Spinal cord (tissue), 10 donors: ENCODE measurements around the gene UBFD1. TPM values are rescaled to one million over a fixed set of nuclear protein-coding genes. Genes with fewer than 3 reads are reported as not detected.
"Not testable (repeated sequence)": the region's sequence is repeated elsewhere in the genome, so short reads cannot be mapped to it uniquely, and the experiment has no call there.

ENCODE experiments used
- DNase-seq, 6 donors: peaks; one replicate each; pipeline versions ENCODE4 v3.0.0 to v3.0.0-alpha.2; 2013 to 2015; ENCODE audit warnings: low spot score in 6 of 6, low read depth in 4 of 6
- H3K27ac ChIP-seq: one replicate; pipeline ENCODE4 v1.5.1; 2013; ENCODE audit warnings: low read depth, low read length, control low read depth
- H3K27me3 ChIP-seq: one replicate; pipeline ENCODE4 v1.6.1; 2013; ENCODE audit warnings: low read length; ENCODE audit not compliant: control insufficient read depth, insufficient read depth
- H3K36me3 ChIP-seq: one replicate; pipeline ENCODE4 v1.6.1; 2013; ENCODE audit warnings: low read length; ENCODE audit not compliant: control insufficient read depth, insufficient read depth
- H3K4me1 ChIP-seq: one replicate; pipeline ENCODE4 v1.6.1; 2013; ENCODE audit warnings: low read length; ENCODE audit not compliant: control insufficient read depth, insufficient read depth
- H3K4me3 ChIP-seq: one replicate; pipeline ENCODE4 v1.5.1; 2013; ENCODE audit warnings: low read depth, low read length, control low read depth
- H3K9me3 ChIP-seq: one replicate; pipeline ENCODE4 v1.6.1; 2013; ENCODE audit warnings: low read length; ENCODE audit not compliant: control insufficient read depth, insufficient read depth
- WGBS: methylation state at CpG from one replicate; pipeline ENCODE4 v1.1.5; 2013; ENCODE audit warnings: missing lambda C conversion rate; ENCODE audit not compliant: insufficient coverage; 5-methylcytosine and 5-hydroxymethylcytosine counted together
- polyA plus RNA-seq, 2 donors: library from polyadenylated mRNA; unstranded; fragments of 120-200 nt; gene quantifications; one replicate each; pipeline ENCODE4 v1.2.1, GENCODE V29; 2013; ENCODE audit not compliant: insufficient read length in 2 of 2
- total RNA-seq, 2 donors: library from RNA; depleted of rRNA in 1 of 2; stranded (reverse); fragments of 120-200 nt in 1 of 2; fragments of >200 nt in 1 of 2; gene quantifications; one replicate each; pipeline versions ENCODE4 v1.2.3 to v1.2.4, GENCODE V29; 2013 to 2014
- donor health status: healthy.

The UBFD1 gene
- total and polyA plus RNA-seq, 4 donors, result 58.1 to 104 (median 88.8) TPM

GRCh38 chr16:23594186-23594585, 36.7 kb downstream of the UBFD1 start:
- peaks cover 43% of the 10 kb centered on the region for H3K36me3 ChIP-seq
- no peaks in the 10 kb centered on the region for H3K9me3 ChIP-seq
- peaks cover 19% of the 10 kb centered on the region for H3K4me1 ChIP-seq
- no peak overlapping the region for H3K4me3 ChIP-seq
- 97% methylated on average over 9 of the region's 12 CpGs for WGBS
- DNase-seq, result no peak
- no peak overlapping the region for H3K27ac ChIP-seq
- H3K27me3 ChIP-seq, result no peaks in the 10 kb centered on the region

- no peak for DNase-seq
- H3K4me3 ChIP-seq, result peak overlapping the region; percentile 79
- 20% methylated on average over 34 of the region's 34 CpGs for WGBS
- H3K4me1 ChIP-seq, result peaks cover 19% of the 10 kb centered on the region
- no peaks in the 10 kb centered on the region for H3K27me3 ChIP-seq
- H3K36me3 ChIP-seq, result peaks cover 34% of the 10 kb centered on the region
- H3K27ac ChIP-seq, result no peak overlapping the region
- H3K9me3 ChIP-seq, result no peaks in the 10 kb centered on the region
These were observed 37.9 kb downstream of the UBFD1 start for GRCh38 chr16:23595246-23595950.

- peak within 1 kb of the TSS; percentile 79 for H3K4me3 ChIP-seq
- H3K4me1 ChIP-seq, result peaks cover 19% of the 10 kb centered on the region
- H3K27ac ChIP-seq, result no peak within 1 kb of the TSS
- WGBS, result under 1% methylated on average over 61 of the region's 67 CpGs
- no peaks in the 10 kb centered on the region for H3K27me3 ChIP-seq
- peak; percentile 72 to 96 (median 86) for DNase-seq
- H3K36me3 ChIP-seq, result peaks cover 27% of the 10 kb centered on the region
- H3K9me3 ChIP-seq, result no peaks in the 10 kb centered on the region
These were observed 38.6 kb downstream of the UBFD1 start, which contains the start of gene NDUFAB1 for GRCh38 chr16:23595951-23596720. Gene NDUFAB1 (minus strand): TSS chr16:23596316. CDS start chr16:23596290, 26 bp downstream.

- Histone ChIP-seq H3K4me1 (peaks cover 19% of the 10 kb centered on the region), H3K36me3 (peaks cover 26% of the 10 kb centered on the region), H3K9me3 (no peaks in the 10 kb centered on the region), H3K4me3 (no peak overlapping the region), H3K27me3 (no peaks in the 10 kb centered on the region), H3K27ac (no peak overlapping the region)
- 43% methylated on average over 1 of the region's 11 CpGs for WGBS
- DNase-seq, result no peak
These were observed 39.7 kb downstream of the UBFD1 start for GRCh38 chr16:23597003-23597756.

- DNase-seq, result no peak
- no peak overlapping the region for H3K27ac ChIP-seq
- 92% methylated on average over 5 of the region's 6 CpGs for WGBS
These were observed 50.2 kb downstream of the UBFD1 start for GRCh38 chr16:23607726-23608125.

GRCh38 chr16:23608194-23608593, 50.7 kb downstream of the UBFD1 start:
- Histone ChIP-seq H3K9me3 (no peaks in the 10 kb centered on the region), H3K27me3 (no peaks in the 10 kb centered on the region), H3K27ac (no peak overlapping the region), H3K36me3 (peaks cover 37% of the 10 kb centered on the region), H3K4me1 (no peaks in the 10 kb centered on the region), H3K4me3 (no peak overlapping the region)
- DNase-seq, result no peak
- WGBS, result 80% methylated on average over 1 of the region's 4 CpGs

More at GRCh38 chr16:23607726-23608125, 50.2 kb downstream of the UBFD1 start:
- no peaks in the 10 kb centered on the region for H3K4me1 ChIP-seq
- H3K36me3 ChIP-seq, result peaks cover 36% of the 10 kb centered on the region
- no peaks in the 10 kb centered on the region for H3K9me3 ChIP-seq
- H3K27me3 ChIP-seq, result no peaks in the 10 kb centered on the region
- H3K4me3 ChIP-seq, result no peak overlapping the region

- WGBS, result no CpG with 5 or more reads among the region's 1 CpG
- DNase-seq, result no peak
- Histone ChIP-seq H3K36me3 (peaks cover 30% of the 10 kb centered on the region), H3K27ac (no peak overlapping the region), H3K9me3 (no peaks in the 10 kb centered on the region), H3K4me1 (no peaks in the 10 kb centered on the region), H3K4me3 (no peak overlapping the region), H3K27me3 (no peaks in the 10 kb centered on the region)
These were observed 52.4 kb downstream of the UBFD1 start for GRCh38 chr16:23609929-23610328.

- H3K4me3 ChIP-seq, H3K27me3 ChIP-seq, H3K9me3 ChIP-seq, H3K4me1 ChIP-seq, H3K27ac ChIP-seq, DNase-seq: not testable (repeated sequence)
- H3K36me3 ChIP-seq, result peaks cover 31% of the 10 kb centered on the region
- 100% methylated on average over 4 of the region's 6 CpGs for WGBS
These were observed 53.4 kb downstream of the UBFD1 start for GRCh38 chr16:23610905-23611304.

- DNase-seq, result no peak
- no peak overlapping the region for H3K4me3 ChIP-seq
- H3K27ac ChIP-seq, result no peak overlapping the region
- WGBS, result 100% methylated on average over 1 of the region's 3 CpGs
- no peaks in the 10 kb centered on the region for H3K27me3 ChIP-seq
- H3K36me3 ChIP-seq, result peaks cover 24% of the 10 kb centered on the region
- no peaks in the 10 kb centered on the region for H3K9me3 ChIP-seq
- H3K4me1 ChIP-seq, result no peaks in the 10 kb centered on the region
These were observed 54.4 kb downstream of the UBFD1 start for GRCh38 chr16:23611936-23612335.
